Measurements from ENCODE around the gene ADAMTS10.
"Not testable (repeated sequence)": the region's sequence is repeated elsewhere in the genome, so short reads cannot be mapped to it uniquely, and the experiment has no call there.

Gene ADAMTS10

GRCh38 chr19:8561075-8561764 lies 49.3 kb downstream of the ADAMTS10 start:
- DNase-seq (ENCODE audit: low spot score), result no peak

GRCh38 chr19:8558325-8558724 lies 52.2 kb downstream of the ADAMTS10 start:
- no peak for DNase-seq (ENCODE audit: low spot score)

GRCh38 chr19:8557642-8558238 lies 52.8 kb downstream of the ADAMTS10 start:
- no peak for DNase-seq (ENCODE audit: low spot score)

GRCh38 chr19:8553729-8554128 lies 56.8 kb downstream of the ADAMTS10 start:
- not testable (repeated sequence) for DNase-seq (ENCODE audit: low spot score)

- DNase-seq (ENCODE audit: low spot score), result no peak
Measured at GRCh38 chr19:8552810-8553209, 57.7 kb downstream of the ADAMTS10 start.

- DNase-seq (ENCODE audit: low spot score), result no peak
Measured at GRCh38 chr19:8550070-8550469, 60.4 kb downstream of the ADAMTS10 start.

GRCh38 chr19:8545743-8546142 lies 64.8 kb downstream of the ADAMTS10 start:
- DNase-seq (ENCODE audit: low spot score), result no peak

- no peak for DNase-seq (ENCODE audit: low spot score)
Measured at GRCh38 chr19:8544168-8544567, 66.3 kb downstream of the ADAMTS10 start.

GRCh38 chr19:8539621-8540149 lies 70.8 kb downstream of the ADAMTS10 start:
- no peak for DNase-seq (ENCODE audit: low spot score)

GRCh38 chr19:8537099-8537498 lies 73.4 kb downstream of the ADAMTS10 start:
- no peak for DNase-seq (ENCODE audit: low spot score)

GRCh38 chr19:8536282-8536681 lies 74.2 kb downstream of the ADAMTS10 start:
- DNase-seq (ENCODE audit: low spot score), result no peak

- no peak for DNase-seq (ENCODE audit: low spot score)
Measured at GRCh38 chr19:8532225-8532624, 78.3 kb downstream of the ADAMTS10 start.

- no peak for DNase-seq (ENCODE audit: low spot score)
Measured at GRCh38 chr19:8531470-8531869, 79.0 kb downstream of the ADAMTS10 start.
